ENCODE data around the gene IFT88.

The IFT88 gene

GRCh38 chr13:20526664-20527063, 40.3 kb upstream of the IFT88 start:
- TF ChIP-seq TAF1 (IDR thresholded peaks at IDR 0.05; ENCODE audit: low read depth) (no peak), TCF12 (IDR thresholded peaks at IDR 0.05; ENCODE audit: low read depth) (no peak), YY1 (IDR thresholded peaks at IDR 0.05; ENCODE audit: low read depth) (no peak), EP300 (IDR thresholded peaks at IDR 0.05; ENCODE audit: borderline replicate concordance) (no peak), REST (IDR thresholded peaks at IDR 0.05; ENCODE audit: low read depth) (no peak), CEBPB (IDR thresholded peaks at IDR 0.05) (no peak), FOXM1 (IDR thresholded peaks at IDR 0.05; ENCODE audit: borderline replicate concordance, low read depth) (no peak), ZBTB7A (IDR thresholded peaks at IDR 0.05; ENCODE audit: low read depth) (no peak), NFIC (IDR thresholded peaks at IDR 0.05) (no peak), CREB1 (IDR thresholded peaks at IDR 0.05; ENCODE audit: low read depth) (no peak), USF1 (IDR thresholded peaks at IDR 0.05) (no peak)

DNA sequence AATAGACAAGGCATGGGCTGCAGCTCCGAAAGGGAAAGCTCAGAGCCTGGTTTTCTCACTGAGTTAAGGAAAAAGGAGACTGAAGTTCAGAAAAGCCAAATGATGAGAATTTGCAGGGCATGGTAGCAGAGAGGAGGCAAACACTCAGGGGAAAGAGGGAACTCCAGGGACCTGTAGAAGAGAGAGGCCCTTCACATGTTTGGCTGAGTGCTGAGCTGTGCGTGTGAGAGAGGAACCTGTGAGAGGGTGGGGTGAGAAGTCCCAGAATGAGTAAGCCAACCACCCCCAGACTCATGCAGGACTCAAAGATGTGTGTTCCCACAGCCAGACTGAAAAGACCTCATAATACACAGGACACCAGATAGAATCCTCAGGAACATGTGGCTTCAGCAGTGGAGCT, 38.5 kb upstream of the IFT88 start:
- TF ChIP-seq REST (IDR thresholded peaks at IDR 0.05; ENCODE audit: low read depth) (no peak), FOXM1 (IDR thresholded peaks at IDR 0.05; ENCODE audit: borderline replicate concordance, low read depth) (no peak), CEBPB (IDR thresholded peaks at IDR 0.05) (no peak), USF1 (IDR thresholded peaks at IDR 0.05) (no peak), TAF1 (IDR thresholded peaks at IDR 0.05; ENCODE audit: low read depth) (no peak), TEAD4 (IDR thresholded peaks at IDR 0.05) (no peak), ZBTB7A (IDR thresholded peaks at IDR 0.05; ENCODE audit: low read depth) (no peak)

- TF ChIP-seq, protein P1, sequence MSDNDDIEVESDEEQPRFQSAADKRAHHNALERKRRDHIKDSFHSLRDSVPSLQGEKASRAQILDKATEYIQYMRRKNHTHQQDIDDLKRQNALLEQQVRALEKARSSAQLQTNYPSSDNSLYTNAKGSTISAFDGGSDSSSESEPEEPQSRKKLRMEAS (IDR thresholded peaks at IDR 0.05) = no peak
- TF ChIP-seq ZBTB7A (IDR thresholded peaks at IDR 0.05; ENCODE audit: low read depth) = no peak
- TF ChIP-seq NFIC (IDR thresholded peaks at IDR 0.05) = no peak
- TF ChIP-seq EGR1 (IDR thresholded peaks at IDR 0.05) = no peak
- TF ChIP-seq TEAD4 (IDR thresholded peaks at IDR 0.05) = no peak
- TF ChIP-seq YY1 (IDR thresholded peaks at IDR 0.05; ENCODE audit: low read depth) = no peak
- TF ChIP-seq TCF12 (IDR thresholded peaks at IDR 0.05; ENCODE audit: low read depth) = no peak
- no peak for TF ChIP-seq CREB1 (IDR thresholded peaks at IDR 0.05; ENCODE audit: low read depth)
- no peak for TF ChIP-seq FOXM1 (IDR thresholded peaks at IDR 0.05; ENCODE audit: borderline replicate concordance, low read depth)
Measured at GRCh38 chr13:20534038-20534608, 32.8 kb upstream of the IFT88 start.

DNA sequence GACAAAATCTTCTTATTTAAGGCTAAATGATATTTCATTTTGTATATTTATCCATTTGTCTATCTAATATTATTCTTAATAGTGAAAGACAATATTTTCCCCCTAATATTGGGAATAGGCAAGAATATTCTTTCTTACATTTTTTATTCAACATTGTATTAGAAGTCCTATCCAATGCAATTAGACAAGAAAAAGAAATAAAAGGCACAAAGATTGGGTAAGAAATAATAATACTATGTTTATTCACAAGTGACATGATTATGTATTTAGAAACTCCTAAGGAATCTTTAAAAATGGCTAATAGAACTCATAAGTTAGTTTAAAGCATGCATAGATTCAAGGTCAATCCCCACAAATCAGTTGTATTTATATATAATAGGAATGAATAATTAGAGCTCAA, 30.0 kb upstream of the IFT88 start:
- TF ChIP-seq TAF1 (IDR thresholded peaks at IDR 0.05; ENCODE audit: low read depth) (no peak), CREB1 (IDR thresholded peaks at IDR 0.05; ENCODE audit: low read depth) (no peak)

DNA sequence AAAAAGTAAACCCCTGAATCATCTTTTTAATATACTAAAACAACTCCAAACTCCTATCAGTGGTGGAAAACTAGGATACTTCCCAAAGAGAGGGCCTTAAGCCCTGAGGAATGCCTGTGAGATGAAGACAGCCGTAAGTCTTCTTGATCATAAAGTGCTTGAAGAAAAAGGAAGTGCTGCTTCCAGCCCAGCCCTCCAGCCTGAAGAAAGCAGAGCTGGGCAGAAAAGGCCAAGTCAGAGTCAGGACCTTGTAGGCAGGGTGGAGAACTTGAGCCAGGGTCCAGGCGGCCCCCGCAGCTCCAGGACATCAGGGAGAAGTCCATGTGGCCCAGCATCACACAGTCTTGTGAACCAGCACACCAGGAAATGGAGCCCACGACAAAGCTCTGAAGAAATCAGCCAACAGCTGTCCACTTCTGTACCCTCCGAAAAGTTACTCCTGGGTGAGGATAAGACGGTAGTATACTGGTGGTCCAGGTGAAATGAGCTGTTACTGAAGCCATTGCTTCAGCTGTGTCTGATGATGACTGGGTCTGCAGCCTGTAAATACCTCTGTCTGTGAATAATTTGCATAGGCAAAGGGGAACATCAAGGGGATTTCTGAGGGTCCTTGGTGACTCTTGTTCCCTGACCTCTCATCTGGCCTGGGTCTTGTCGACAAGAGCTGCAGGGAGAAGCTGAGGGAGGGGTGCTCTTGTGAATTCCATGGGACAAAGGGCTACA, 22.6 kb upstream of the IFT88 start:
- TF ChIP-seq CREB1 (IDR thresholded peaks at IDR 0.05; ENCODE audit: low read depth) (no peak), TCF12 (IDR thresholded peaks at IDR 0.05; ENCODE audit: low read depth) (no peak), EGR1 (IDR thresholded peaks at IDR 0.05) (no peak), NFIC (IDR thresholded peaks at IDR 0.05) (no peak), FOXM1 (IDR thresholded peaks at IDR 0.05; ENCODE audit: borderline replicate concordance, low read depth) (no peak), REST (IDR thresholded peaks at IDR 0.05; ENCODE audit: low read depth) (no peak), ZBTB7A (IDR thresholded peaks at IDR 0.05; ENCODE audit: low read depth) (no peak), TEAD4 (IDR thresholded peaks at IDR 0.05) (no peak), EP300 (IDR thresholded peaks at IDR 0.05; ENCODE audit: borderline replicate concordance) (no peak), USF1 (IDR thresholded peaks at IDR 0.05) (no peak), YY1 (IDR thresholded peaks at IDR 0.05; ENCODE audit: low read depth) (no peak), TAF1 (IDR thresholded peaks at IDR 0.05; ENCODE audit: low read depth) (no peak), CEBPB (IDR thresholded peaks at IDR 0.05) (no peak), RAD21 (IDR thresholded peaks at IDR 0.05; ENCODE audit: low read depth) (no peak)
- TF ChIP-seq, protein P1 (IDR thresholded peaks at IDR 0.05) = no peak

Measured in Ishikawa (cell line).